B cell (primary cell): ENCODE results near the gene EPB41L4B. TPM values are rescaled to one million over a fixed set of nuclear protein-coding genes. Genes with fewer than 3 reads are reported as not detected.

Experiments
- ATAC-seq: fragments of 200-7000 bp; cut with Tn5 transposase; one replicate; pipeline ENCODE4 v1.10.0; 2021; ENCODE audit warnings: low read depth, mild to moderate bottlenecking, moderate number of reproducible peaks, moderate library complexity
- CTCF ChIA-PET: fragments of 350-600 bp; sonication (Branson Sonifier 250); formaldehyde crosslinking; loops from one replicate; lab custom pipeline; 2021; ENCODE audit warnings: antibody characterized with exemption, inconsistent platforms; lab: Charles Lee
- POLR2A ChIA-PET: fragments of 350-600 bp; sonication (Branson Sonifier 250); formaldehyde crosslinking; loops from one replicate; lab custom pipeline; 2021; ENCODE audit warnings: antibody characterized with exemption; lab: Charles Lee
- DNase-seq: peaks from one replicate; pipeline ENCODE4 v3.0.0; 2013
- H2AFZ ChIP-seq: 2 replicates; pipeline ENCODE4 v1.6.1; 2012; ENCODE audit warnings: mild to moderate bottlenecking, low read depth, low read length; ENCODE audit not compliant: insufficient read depth, poor library complexity, severe bottlenecking
- H3K27ac ChIP-seq, 2 donors: 1 replicate in 1 of 2; 2 replicates in 1 of 2; pipeline ENCODE4 v1.5.1; 2012 to 2013; ENCODE audit warnings: low read length in 2 of 2, mild to moderate bottlenecking in 2 of 2, moderate library complexity in 1 of 2
- H3K27me3 ChIP-seq, 4 experiments: fragments of 200-600 bp in 1 of 4; sonication (generic) in 1 of 4; replicated peaks in 1 of 4; 1 replicate in 2 of 4; 2 replicates in 2 of 4; pipeline versions ENCODE4 v1.6.1 to v1.7.0; 2013 to 2016; ENCODE audit warnings: low read length in 3 of 4, mild to moderate bottlenecking in 2 of 4, mixed read lengths in 1 of 4, moderate library complexity in 1 of 4; ENCODE audit not compliant: insufficient read depth in 4 of 4, control insufficient read depth in 3 of 4; ENCODE audit errors: control extremely low read depth in 1 of 4
- H3K36me3 ChIP-seq, 2 experiments: replicated peaks in 1 of 2; 1 replicate in 1 of 2; 2 replicates in 1 of 2; pipeline versions ENCODE4 v1.6.1 to v1.7.1; 2013; ENCODE audit warnings: low read length in 1 of 2; ENCODE audit not compliant: insufficient read depth in 2 of 2, control insufficient read depth in 1 of 2; ENCODE audit errors: control extremely low read depth in 1 of 2, extremely low read depth in 1 of 2
- H3K4me1 ChIP-seq, 2 donors: fragments of 200-600 bp in 1 of 2; sonication (generic) in 1 of 2; 1 replicate in 1 of 2; 2 replicates in 1 of 2; pipeline versions ENCODE4 v1.5.1 to v1.6.1; 2013 to 2017; ENCODE audit warnings: low read length in 2 of 2; ENCODE audit not compliant: control insufficient read depth in 2 of 2, insufficient read depth in 2 of 2
- H3K4me2 ChIP-seq: replicated peaks from 2 replicates; pipeline ENCODE3; 2012; ENCODE audit warnings: mild to moderate bottlenecking, low read depth, low read length; ENCODE audit not compliant: poor library complexity, severe bottlenecking
- H3K4me3 ChIP-seq, 5 experiments: fragments of 200-600 bp in 1 of 5; sonication (generic) in 1 of 5; 1 replicate in 3 of 5; 2 replicates in 2 of 5; pipeline versions ENCODE4 v1.5.1 to v1.7.0; 2011 to 2016; ENCODE audit warnings: low read length in 4 of 5, mild to moderate bottlenecking in 4 of 5, low read depth in 2 of 5, control low read depth in 1 of 5, moderate library complexity in 1 of 5; ENCODE audit not compliant: insufficient read depth in 1 of 5; ENCODE audit errors: control extremely low read depth in 1 of 5, extremely low read depth in 1 of 5
- H3K79me2 ChIP-seq: fragments of 200-600 bp; sonication (generic); one replicate; pipeline ENCODE4 v1.6.0; 2016; ENCODE audit warnings: low read length; ENCODE audit not compliant: control insufficient read depth, insufficient read depth
- H3K9ac ChIP-seq: fragments of 200-600 bp; sonication (generic); 2 replicates; pipeline ENCODE4 v1.6.1; 2017; ENCODE audit warnings: mild to moderate bottlenecking, low read length, moderate library complexity
- H3K9me3 ChIP-seq, 3 donors: one replicate each; pipeline versions ENCODE4 v1.6.1 to v1.7.1; 2013; ENCODE audit warnings: low read length in 2 of 3; ENCODE audit not compliant: control insufficient read depth in 2 of 3, insufficient read depth in 1 of 3; ENCODE audit errors: control extremely low read depth in 1 of 3
- H4K20me1 ChIP-seq: 2 replicates; pipeline ENCODE4 v1.6.0; 2012; ENCODE audit warnings: mild to moderate bottlenecking, low read length; ENCODE audit not compliant: insufficient read depth, control insufficient read depth, poor library complexity, severe bottlenecking
- H3K27ac Mint-ChIP-seq: one replicate; pipeline ENCODE4 v1.8.0; 2021; ENCODE audit warnings: mixed read lengths
- H3K27me3 Mint-ChIP-seq: one replicate; pipeline ENCODE4 v1.8.0; 2021; ENCODE audit warnings: mixed read lengths
- H3K4me1 Mint-ChIP-seq: one replicate; pipeline ENCODE4 v1.8.0; 2021; ENCODE audit warnings: mixed read lengths
- H3K4me3 Mint-ChIP-seq: one replicate; pipeline ENCODE4 v1.8.0; 2021; ENCODE audit warnings: mixed read lengths
- H3K9me3 Mint-ChIP-seq: one replicate; pipeline ENCODE4 v1.8.0; 2022; ENCODE audit warnings: mixed read lengths; ENCODE audit not compliant: insufficient read depth
- EZH2 ChIP-seq: IDR thresholded peaks from 2 replicates; pipeline ENCODE4 v1.6.1; 2012; ENCODE audit warnings: borderline replicate concordance, low read depth, mild to moderate bottlenecking, moderate library complexity, low read length; ENCODE audit not compliant: insufficient read depth, poor library complexity, severe bottlenecking
- WGBS: methylation state at CpG from one replicate; pipeline ENCODE4 v1.1.5; 2013; ENCODE audit warnings: missing lambda C conversion rate; ENCODE audit not compliant: insufficient coverage; 5-methylcytosine and 5-hydroxymethylcytosine counted together
- intact Hi-C: fragments of 100-400 bp; cut with micrococcal nuclease; formaldehyde crosslinking; loops from one replicate; pipeline ENCODE4 v1.10.0; 2022
- polyA plus RNA-seq: library from polyadenylated mRNA; depleted of rRNA; stranded (reverse); fragments of >200 nt; gene quantifications from 2 replicates; pipeline ENCODE4 v1.2.3, GENCODE V29; 2012
- total RNA-seq, 2 donors: library from RNA; stranded (reverse); fragments of 120-200 nt in 1 of 2; gene quantifications; 1 replicate in 1 of 2; 2 replicates in 1 of 2; pipeline versions ENCODE4 v1.2.3 to v1.2.4, GENCODE V29; 2013 to 2022
- TF ChIP-seq, protein P1 (sequence below): fragments of 200-600 bp; IDR thresholded peaks from one replicate; pipeline ENCODE4 v1.8.0; 2022; ENCODE audit warnings: antibody characterized with exemption, mild to moderate bottlenecking

Gene EPB41L4B
- total and polyA plus RNA-seq, 2 donors (not counting 1 experiment from before 2014, with no cell fraction given) = 2.9 TPM; not detected in 1

DNA sequence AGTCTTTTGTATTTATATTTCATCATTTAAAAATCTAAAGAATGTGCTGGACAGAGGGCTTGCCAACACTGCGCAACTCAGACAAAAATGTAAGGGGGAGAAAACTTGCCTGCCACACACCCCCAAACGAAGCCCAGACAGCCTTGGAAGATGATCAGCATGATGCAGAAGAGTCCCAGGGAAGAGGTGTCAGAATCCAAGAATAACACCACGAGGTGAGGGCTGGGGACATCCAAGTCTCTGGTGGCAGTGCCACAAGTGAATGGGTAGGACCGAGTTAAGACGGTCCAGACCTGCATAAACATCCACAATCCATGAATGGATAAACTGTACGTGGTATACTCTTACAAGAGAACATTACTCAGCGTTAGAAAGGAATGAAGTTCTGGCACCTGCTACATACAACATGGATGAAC, 10.4 kb downstream of the EPB41L4B start:
- TF ChIP-seq EZH2 = no peak
- TF ChIP-seq, protein P1, sequence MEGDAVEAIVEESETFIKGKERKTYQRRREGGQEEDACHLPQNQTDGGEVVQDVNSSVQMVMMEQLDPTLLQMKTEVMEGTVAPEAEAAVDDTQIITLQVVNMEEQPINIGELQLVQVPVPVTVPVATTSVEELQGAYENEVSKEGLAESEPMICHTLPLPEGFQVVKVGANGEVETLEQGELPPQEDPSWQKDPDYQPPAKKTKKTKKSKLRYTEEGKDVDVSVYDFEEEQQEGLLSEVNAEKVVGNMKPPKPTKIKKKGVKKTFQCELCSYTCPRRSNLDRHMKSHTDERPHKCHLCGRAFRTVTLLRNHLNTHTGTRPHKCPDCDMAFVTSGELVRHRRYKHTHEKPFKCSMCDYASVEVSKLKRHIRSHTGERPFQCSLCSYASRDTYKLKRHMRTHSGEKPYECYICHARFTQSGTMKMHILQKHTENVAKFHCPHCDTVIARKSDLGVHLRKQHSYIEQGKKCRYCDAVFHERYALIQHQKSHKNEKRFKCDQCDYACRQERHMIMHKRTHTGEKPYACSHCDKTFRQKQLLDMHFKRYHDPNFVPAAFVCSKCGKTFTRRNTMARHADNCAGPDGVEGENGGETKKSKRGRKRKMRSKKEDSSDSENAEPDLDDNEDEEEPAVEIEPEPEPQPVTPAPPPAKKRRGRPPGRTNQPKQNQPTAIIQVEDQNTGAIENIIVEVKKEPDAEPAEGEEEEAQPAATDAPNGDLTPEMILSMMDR = no peak
- ChIA-PET CTCF (interaction anchor here (1.4 kb wide), 1 partner anchor 8 kb away, joined by 3 read pairs; no protein-coding TSS in a partner anchor), POLR2A (no interaction called here)
- H4K20me1 ChIP-seq = no peaks in the 10 kb centered on the region
- no peaks in the 10 kb centered on the region for H3K36me3 ChIP-seq
- H3K9me3 ChIP-seq = peaks cover 0 to 2% (median 0%) of the 10 kb centered on the region in 3 donors
- Mint-ChIP-seq H3K4me3 (no peak overlapping the region), H3K4me1 (peaks cover 5% of the 10 kb centered on the region), H3K27ac (no peak overlapping the region), H3K27me3 (peaks cover 48% of the 10 kb centered on the region), H3K9me3 (no peaks in the 10 kb centered on the region)
- H3K27ac ChIP-seq = no peak overlapping the region
- no peaks in the 10 kb centered on the region for H3K4me1 ChIP-seq
- ATAC-seq (no peak), DNase-seq (no peak)
- H3K27me3 ChIP-seq = peaks cover 0 to 15% (median 3%) of the 10 kb centered on the region in 4 experiments
- H3K9ac ChIP-seq = no peak overlapping the region
- intact Hi-C loops = loop anchor here (5.0 to 10.0 kb wide), 2 partner anchors 92 to 196 kb away; partner anchors contain the start of gene TMEM245
- 73% methylated on average over 3 of the region's 7 CpGs for WGBS
- no peak overlapping the region for H3K4me2 ChIP-seq
- no peaks in the 10 kb centered on the region for H3K79me2 ChIP-seq
- H2AFZ ChIP-seq = no peak overlapping the region
- no peak overlapping the region for H3K4me3 ChIP-seq

DNA sequence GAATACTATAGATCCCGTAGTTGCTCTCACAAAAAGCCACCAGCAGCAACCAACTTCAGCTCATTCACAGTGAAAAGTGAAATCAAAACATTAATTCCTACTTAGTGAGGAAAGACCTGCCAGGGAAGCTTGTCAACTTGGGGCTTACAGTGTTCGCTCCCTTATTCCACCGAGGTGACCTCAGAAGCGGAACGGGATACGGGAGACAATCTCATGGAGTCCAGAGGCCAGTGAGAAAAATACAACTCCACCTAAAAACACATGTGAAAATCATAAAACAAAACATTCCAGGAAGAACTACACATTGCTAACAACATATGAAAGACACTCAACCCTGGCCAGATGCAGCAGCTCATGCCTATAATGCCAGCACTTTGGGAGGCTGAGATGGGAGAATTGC, 11.6 kb downstream of the EPB41L4B start:
- no peaks in the 10 kb centered on the region for H3K36me3 ChIP-seq
- no peak for ATAC-seq
- no peak overlapping the region for H3K9ac ChIP-seq
- no peak overlapping the region for H3K4me3 Mint-ChIP-seq
- H3K4me2 ChIP-seq = no peak overlapping the region
- no peak overlapping the region for H3K27ac Mint-ChIP-seq
- 100% methylated on average over 4 of the region's 6 CpGs for WGBS
- H3K27me3 Mint-ChIP-seq = peaks cover 50% of the 10 kb centered on the region
- TF ChIP-seq, protein P1 = no peak
- TF ChIP-seq EZH2 = no peak
- peaks cover 0 to 2% (median 0%) of the 10 kb centered on the region in 3 donors for H3K9me3 ChIP-seq
- POLR2A ChIA-PET = no interaction called here
- CTCF ChIA-PET = interaction anchor here (1.4 kb wide), 1 partner anchor 9 kb away, joined by 3 read pairs; no protein-coding TSS in a partner anchor
- DNase-seq = no peak
- H3K4me1 ChIP-seq = no peaks in the 10 kb centered on the region
- H4K20me1 ChIP-seq = no peaks in the 10 kb centered on the region
- intact Hi-C loops = no loop called here
- no peak overlapping the region for H2AFZ ChIP-seq
- H3K4me3 ChIP-seq = no peak overlapping the region
- no peaks in the 10 kb centered on the region for H3K79me2 ChIP-seq
- no peaks in the 10 kb centered on the region for H3K9me3 Mint-ChIP-seq
- peaks cover 5% of the 10 kb centered on the region for H3K4me1 Mint-ChIP-seq
- no peak overlapping the region for H3K27ac ChIP-seq
- peaks cover 0 to 12% (median 0%) of the 10 kb centered on the region in 4 experiments for H3K27me3 ChIP-seq
